Chondrocyte (in vitro differentiated cells): ENCODE results near the gene RARA. TPM values are rescaled to one million over a fixed set of nuclear protein-coding genes. Genes with fewer than 3 reads are reported as not detected.
"Not testable (repeated sequence)": the region's sequence is repeated elsewhere in the genome, so short reads cannot be mapped to it uniquely, and the experiment has no call there.

Experiments
- DNase-seq: peaks from one replicate; pipeline ENCODE4 v3.0.0; 2021; ENCODE audit warnings: mixed read lengths, low spot score
- H3K27ac Mint-ChIP-seq: one replicate; pipeline ENCODE4 v1.8.0; 2021; ENCODE audit warnings: mild to moderate bottlenecking, moderate library complexity, mixed read lengths; ENCODE audit not compliant: unreplicated experiment
- H3K27me3 Mint-ChIP-seq: 2 replicates; pipeline ENCODE4 v1.8.0; 2021; ENCODE audit warnings: low read depth, mixed read lengths
- H3K36me3 Mint-ChIP-seq: 2 replicates; pipeline ENCODE4 v1.8.0; 2021; ENCODE audit warnings: low read depth, mixed read lengths
- H3K4me1 Mint-ChIP-seq: 2 replicates; pipeline ENCODE4 v1.8.0; 2021; ENCODE audit warnings: low read depth, mild to moderate bottlenecking, mixed read lengths
- H3K4me3 Mint-ChIP-seq: one replicate; pipeline ENCODE4 v1.8.0; 2021; ENCODE audit warnings: mild to moderate bottlenecking, moderate library complexity, mixed read lengths; ENCODE audit not compliant: unreplicated experiment
- H3K9me3 Mint-ChIP-seq: 2 replicates; pipeline ENCODE4 v1.8.0; 2021; ENCODE audit warnings: low read depth, mixed read lengths
- total RNA-seq: library from RNA; stranded (reverse); gene quantifications from 3 replicates; pipeline ENCODE4 v1.2.1, GENCODE V29; 2021
- TF ChIP-seq, protein P1 (sequence below): fragments of 200-600 bp; sonication (generic); IDR thresholded peaks from 2 replicates; pipeline ENCODE4 v1.5.0; 2021; ENCODE audit warnings: antibody characterized with exemption, mild to moderate bottlenecking, moderate library complexity

The RARA gene
- total RNA-seq, 1 donor from 2014 or later: 59.2 TPM

- H3K9me3 Mint-ChIP-seq: peaks cover 4% of the 10 kb centered on the region
- peaks cover 9% of the 10 kb centered on the region for H3K4me1 Mint-ChIP-seq
- no peak overlapping the region for H3K4me3 Mint-ChIP-seq
- peaks cover 2% of the 10 kb centered on the region for H3K36me3 Mint-ChIP-seq
- no peak overlapping the region for H3K27ac Mint-ChIP-seq
- TF ChIP-seq, protein P1, sequence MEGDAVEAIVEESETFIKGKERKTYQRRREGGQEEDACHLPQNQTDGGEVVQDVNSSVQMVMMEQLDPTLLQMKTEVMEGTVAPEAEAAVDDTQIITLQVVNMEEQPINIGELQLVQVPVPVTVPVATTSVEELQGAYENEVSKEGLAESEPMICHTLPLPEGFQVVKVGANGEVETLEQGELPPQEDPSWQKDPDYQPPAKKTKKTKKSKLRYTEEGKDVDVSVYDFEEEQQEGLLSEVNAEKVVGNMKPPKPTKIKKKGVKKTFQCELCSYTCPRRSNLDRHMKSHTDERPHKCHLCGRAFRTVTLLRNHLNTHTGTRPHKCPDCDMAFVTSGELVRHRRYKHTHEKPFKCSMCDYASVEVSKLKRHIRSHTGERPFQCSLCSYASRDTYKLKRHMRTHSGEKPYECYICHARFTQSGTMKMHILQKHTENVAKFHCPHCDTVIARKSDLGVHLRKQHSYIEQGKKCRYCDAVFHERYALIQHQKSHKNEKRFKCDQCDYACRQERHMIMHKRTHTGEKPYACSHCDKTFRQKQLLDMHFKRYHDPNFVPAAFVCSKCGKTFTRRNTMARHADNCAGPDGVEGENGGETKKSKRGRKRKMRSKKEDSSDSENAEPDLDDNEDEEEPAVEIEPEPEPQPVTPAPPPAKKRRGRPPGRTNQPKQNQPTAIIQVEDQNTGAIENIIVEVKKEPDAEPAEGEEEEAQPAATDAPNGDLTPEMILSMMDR: no peak
- H3K27me3 Mint-ChIP-seq: no peaks in the 10 kb centered on the region
- DNase-seq: no peak
These were observed 68.9 kb downstream of the RARA start for GRCh38 chr17:40377832-40378231.

GRCh38 chr17:40378966-40379365 lies 70.0 kb downstream of the RARA start:
- no peaks in the 10 kb centered on the region for H3K27me3 Mint-ChIP-seq
- H3K4me3 Mint-ChIP-seq: no peak overlapping the region
- H3K27ac Mint-ChIP-seq: no peak overlapping the region
- H3K4me1 Mint-ChIP-seq: no peaks in the 10 kb centered on the region
- no peaks in the 10 kb centered on the region for H3K36me3 Mint-ChIP-seq
- TF ChIP-seq, protein P1: no peak
- no peak for DNase-seq
- H3K9me3 Mint-ChIP-seq: no peaks in the 10 kb centered on the region

DNA sequence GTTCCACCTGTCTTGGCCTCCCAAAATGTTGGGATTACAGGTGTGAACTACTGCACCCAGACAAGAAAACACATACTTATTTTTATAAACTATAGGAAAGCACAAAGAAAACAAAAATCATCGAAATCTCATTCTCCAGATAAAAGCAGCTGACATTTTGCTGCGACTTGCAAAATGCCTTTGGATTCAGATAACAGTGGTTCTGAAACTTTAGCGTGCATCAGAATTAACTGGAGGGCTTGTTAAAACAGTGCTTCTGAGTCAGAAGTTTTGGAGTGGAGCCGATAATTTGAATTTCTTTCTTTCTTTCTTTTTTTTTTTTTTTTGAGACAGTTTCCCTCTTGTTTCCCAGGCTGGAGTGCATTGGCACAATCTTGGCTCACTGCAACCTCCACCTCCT lies 73.3 kb downstream of the RARA start:
- H3K27me3 Mint-ChIP-seq: no peaks in the 10 kb centered on the region
- no peak overlapping the region for H3K4me3 Mint-ChIP-seq
- H3K9me3 Mint-ChIP-seq: no peaks in the 10 kb centered on the region
- TF ChIP-seq, protein P1: no peak
- H3K36me3 Mint-ChIP-seq: no peaks in the 10 kb centered on the region
- H3K4me1 Mint-ChIP-seq: no peaks in the 10 kb centered on the region
- H3K27ac Mint-ChIP-seq: no peak overlapping the region
- DNase-seq: no peak

DNA sequence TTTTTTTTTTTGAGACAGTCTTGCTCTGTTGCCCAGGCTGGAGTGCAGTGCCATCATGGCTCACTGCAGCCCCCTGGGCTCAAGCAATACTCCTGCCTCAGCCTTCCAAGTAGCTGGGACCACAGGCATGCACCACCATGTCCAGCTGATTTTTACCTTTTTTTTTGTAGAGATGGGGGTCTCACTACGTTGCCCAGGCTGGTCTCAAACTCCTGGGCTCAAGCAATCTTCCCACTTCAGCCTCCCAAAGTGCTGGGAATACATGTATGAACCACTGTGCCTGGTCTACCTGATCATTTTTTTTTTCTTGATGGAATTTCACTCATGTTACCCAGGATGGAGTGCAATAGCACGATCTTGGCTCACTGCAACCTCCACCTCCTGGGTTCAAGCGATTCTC lies 77.6 kb downstream of the RARA start:
- not testable (repeated sequence) for H3K27ac Mint-ChIP-seq, H3K4me3 Mint-ChIP-seq, H3K36me3 Mint-ChIP-seq, H3K4me1 Mint-ChIP-seq, DNase-seq, H3K27me3 Mint-ChIP-seq, H3K9me3 Mint-ChIP-seq

DNA sequence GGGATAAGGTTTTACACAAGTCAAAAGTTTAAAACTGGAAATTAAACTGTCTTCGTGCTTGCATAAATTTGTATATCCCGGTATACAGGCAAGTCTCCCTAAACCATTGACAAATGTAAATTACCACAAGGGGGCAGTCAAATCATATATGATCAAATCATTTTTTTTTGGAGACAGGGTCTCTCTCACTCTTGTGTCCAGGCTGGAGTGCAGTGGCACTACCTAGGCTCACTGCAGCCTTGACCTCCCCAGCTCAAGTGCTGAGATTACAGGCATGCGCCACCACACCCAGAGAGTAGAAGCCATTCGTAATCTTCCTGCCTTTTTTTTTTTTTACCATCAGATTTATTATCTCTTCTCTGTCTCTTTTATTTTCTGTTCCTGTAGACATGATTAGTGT lies 90.2 kb downstream of the RARA start:
- Mint-ChIP-seq H3K27me3 (no peaks in the 10 kb centered on the region), H3K4me3 (no peak overlapping the region), H3K9me3 (no peaks in the 10 kb centered on the region), H3K36me3 (peaks cover 2% of the 10 kb centered on the region), H3K4me1 (no peaks in the 10 kb centered on the region), H3K27ac (no peak overlapping the region)
- no peak for DNase-seq
- TF ChIP-seq, protein P1: peak; percentile 84

DNA sequence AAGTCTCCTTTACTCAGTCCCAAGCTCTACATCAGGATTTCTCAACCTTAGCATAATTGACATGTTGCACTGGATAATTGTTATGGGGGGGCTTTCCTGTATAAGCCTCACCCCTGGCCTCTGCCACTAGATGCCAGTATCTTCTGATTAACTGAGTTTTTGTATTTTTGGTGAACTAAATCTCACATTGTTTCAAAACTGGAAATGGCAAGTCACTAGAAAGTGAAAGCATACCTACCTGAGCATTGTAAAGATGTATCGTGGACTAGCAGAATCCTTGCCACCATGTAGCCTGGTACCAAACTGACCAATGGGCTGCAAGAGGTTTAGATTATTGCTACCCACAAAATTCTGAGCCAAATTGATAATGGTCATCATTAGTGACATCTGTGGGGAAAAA lies 93.7 kb downstream of the RARA start:
- H3K9me3 Mint-ChIP-seq: no peaks in the 10 kb centered on the region
- no peaks in the 10 kb centered on the region for H3K27me3 Mint-ChIP-seq
- TF ChIP-seq, protein P1: peak; percentile 20

More for the DNA sequence above, 93.7 kb downstream of the RARA start:
- H3K27ac Mint-ChIP-seq: no peak overlapping the region
- no peak overlapping the region for H3K4me3 Mint-ChIP-seq
- H3K36me3 Mint-ChIP-seq: no peaks in the 10 kb centered on the region
- H3K4me1 Mint-ChIP-seq: no peaks in the 10 kb centered on the region
- no peak for DNase-seq
